SJSA1 (cell line): Measurements from ENCODE around the gene NPHP4. TPM values are rescaled to one million over a fixed set of nuclear protein-coding genes. Genes with fewer than 3 reads are reported as not detected.

Source experiments
- DNase-seq, 2 experiments: peaks; one replicate each; pipeline ENCODE4 v3.0.0-alpha.2; 2015 to 2020; ENCODE audit warnings: low spot score in 2 of 2, low read depth in 1 of 2
- H3K27ac ChIP-seq: fragments of 250-450 bp; sonication (Bioruptor Pico); 2 replicates; pipeline ENCODE4 v1.5.1; 2020; ENCODE audit warnings: mild to moderate bottlenecking, moderate library complexity
- H3K27me3 ChIP-seq: fragments of 250-450 bp; sonication (Bioruptor Pico); replicated peaks from 2 replicates; pipeline ENCODE4 v1.5.1; 2020; ENCODE audit warnings: mild to moderate bottlenecking, moderate library complexity
- H3K36me3 ChIP-seq: fragments of 250-450 bp; sonication (Bioruptor Pico); 2 replicates; pipeline ENCODE4 v1.5.1; 2020; ENCODE audit warnings: mild to moderate bottlenecking
- H3K4me1 ChIP-seq: fragments of 250-450 bp; sonication (Bioruptor Pico); replicated peaks from 2 replicates; pipeline ENCODE4 v1.6.1; 2021; ENCODE audit warnings: mild to moderate bottlenecking
- H3K4me3 ChIP-seq: fragments of 250-450 bp; sonication (Bioruptor Pico); 2 replicates; pipeline ENCODE4 v1.5.1; 2020; ENCODE audit warnings: mild to moderate bottlenecking
- H3K9me3 ChIP-seq: fragments of 250-450 bp; sonication (Bioruptor Pico); replicated peaks from 2 replicates; pipeline ENCODE4 v1.5.1; 2020; ENCODE audit warnings: mild to moderate bottlenecking
- total RNA-seq: library from RNA; depleted of rRNA; stranded (reverse); fragments of >200 nt; shearing (Covaris generic); gene quantifications from 2 replicates; pipeline ENCODE4 v1.2.3, GENCODE V29; 2014

The NPHP4 gene
- total RNA-seq, 1 experiment from 2014 or later, result 4.5 TPM

DNA sequence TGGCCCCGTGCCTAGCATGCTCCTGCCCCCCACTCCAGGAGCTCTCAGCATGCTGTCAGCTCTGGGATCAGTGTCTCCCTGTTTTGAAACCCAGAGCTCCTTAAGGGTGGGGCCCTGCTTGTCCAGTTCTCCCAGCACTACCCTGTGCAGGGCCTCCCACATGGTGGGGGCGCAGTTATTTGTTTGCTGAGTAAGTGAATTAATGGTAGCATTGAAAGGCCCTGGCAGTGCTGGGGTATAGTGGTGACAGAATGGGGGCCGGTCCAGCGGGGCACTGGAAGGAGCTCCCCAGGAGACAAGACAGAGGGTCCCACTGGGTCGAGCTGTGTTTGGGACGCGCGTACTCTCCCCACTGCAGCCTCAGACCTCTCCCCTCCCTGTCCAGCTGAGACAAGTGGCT, 99.9 kb downstream of the NPHP4 start:
- no peaks in the 10 kb centered on the region for H3K27me3 ChIP-seq
- peaks cover 16% of the 10 kb centered on the region for H3K4me1 ChIP-seq
- no peak overlapping the region for H3K27ac ChIP-seq
- H3K36me3 ChIP-seq, result no peaks in the 10 kb centered on the region
- H3K9me3 ChIP-seq, result no peaks in the 10 kb centered on the region
- no peak for DNase-seq
- H3K4me3 ChIP-seq, result no peak overlapping the region

- peak in 1 of 2 experiments; percentile 17 for DNase-seq
- H3K9me3 ChIP-seq, result no peaks in the 10 kb centered on the region
- no peaks in the 10 kb centered on the region for H3K27me3 ChIP-seq
- no peak overlapping the region for H3K27ac ChIP-seq
- H3K36me3 ChIP-seq, result no peaks in the 10 kb centered on the region
- peaks cover 16% of the 10 kb centered on the region for H3K4me1 ChIP-seq
- H3K4me3 ChIP-seq, result no peak overlapping the region
These were observed 100.5 kb downstream of the NPHP4 start for GRCh38 chr1:5891736-5892135.

- Histone ChIP-seq H3K36me3 (no peaks in the 10 kb centered on the region), H3K9me3 (no peaks in the 10 kb centered on the region), H3K4me1 (peaks cover 16% of the 10 kb centered on the region), H3K27me3 (no peaks in the 10 kb centered on the region), H3K27ac (no peak overlapping the region), H3K4me3 (no peak overlapping the region)
- no peak for DNase-seq
These were observed 101.1 kb downstream of the NPHP4 start for GRCh38 chr1:5891137-5891536.

GRCh38 chr1:5890346-5891106, 101.7 kb downstream of the NPHP4 start:
- Histone ChIP-seq H3K4me3 (no peak overlapping the region), H3K4me1 (peaks cover 16% of the 10 kb centered on the region), H3K27ac (no peak overlapping the region), H3K27me3 (no peaks in the 10 kb centered on the region), H3K9me3 (no peaks in the 10 kb centered on the region), H3K36me3 (no peaks in the 10 kb centered on the region)
- no peak for DNase-seq

DNA sequence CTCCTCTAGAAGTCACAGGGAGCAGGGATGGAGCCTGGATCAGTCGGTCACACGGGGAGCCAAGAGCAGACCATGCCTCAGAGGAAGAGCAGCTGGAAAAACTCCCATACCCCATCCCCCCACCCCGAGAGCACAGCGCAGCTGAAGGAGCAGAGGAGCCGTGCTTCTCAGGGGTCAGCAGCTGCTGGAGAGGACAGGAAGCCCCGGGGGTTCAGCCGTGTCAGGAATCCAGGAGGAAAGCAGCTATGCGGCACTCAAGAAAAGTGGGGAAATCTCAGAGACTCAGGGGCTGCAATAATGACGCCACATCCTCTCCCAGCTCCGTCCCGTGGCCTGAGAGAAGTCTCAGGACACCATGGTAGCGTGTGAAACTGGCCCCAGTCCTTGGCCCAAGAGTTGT, 102.3 kb downstream of the NPHP4 start:
- Histone ChIP-seq H3K9me3 (no peaks in the 10 kb centered on the region), H3K4me3 (no peak overlapping the region), H3K27ac (no peak overlapping the region), H3K27me3 (no peaks in the 10 kb centered on the region), H3K36me3 (no peaks in the 10 kb centered on the region), H3K4me1 (peaks cover 16% of the 10 kb centered on the region)
- DNase-seq, result no peak

GRCh38 chr1:5889462-5889861, 102.8 kb downstream of the NPHP4 start:
- no peak for DNase-seq

DNA sequence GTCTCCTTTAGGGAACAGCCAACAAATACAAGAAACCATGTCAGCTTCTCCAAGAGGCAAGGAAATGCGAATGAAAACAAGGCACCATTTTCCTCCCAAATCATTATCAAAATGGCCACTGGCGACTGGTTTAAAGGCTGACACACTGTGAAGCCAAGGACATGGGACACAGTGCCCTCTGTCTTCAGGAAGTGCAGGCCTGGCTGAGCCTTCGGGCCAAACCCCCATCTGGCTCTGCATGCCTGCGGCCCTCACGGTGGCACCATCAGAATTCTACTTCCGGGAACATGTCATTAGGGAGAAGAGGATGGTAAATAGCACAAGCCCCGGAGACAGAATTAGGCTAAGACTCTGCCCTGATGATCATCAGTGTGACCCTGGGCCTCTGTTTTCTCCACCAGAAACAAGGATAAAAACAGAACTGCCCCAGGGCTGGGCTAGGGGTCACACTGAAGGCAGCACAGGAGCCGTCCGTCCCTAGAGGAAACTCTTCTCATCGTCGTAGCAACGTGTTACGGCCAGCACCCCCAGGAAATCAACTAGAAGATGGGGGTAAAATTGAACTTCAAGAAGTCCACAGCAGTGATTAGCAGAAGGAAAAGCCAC, 103.5 kb downstream of the NPHP4 start:
- H3K9me3 ChIP-seq, result no peaks in the 10 kb centered on the region
- no peak overlapping the region for H3K27ac ChIP-seq
- H3K4me1 ChIP-seq, result peaks cover 16% of the 10 kb centered on the region
- H3K4me3 ChIP-seq, result no peak overlapping the region
- H3K27me3 ChIP-seq, result no peaks in the 10 kb centered on the region
- no peaks in the 10 kb centered on the region for H3K36me3 ChIP-seq
- no peak for DNase-seq

More at GRCh38 chr1:5889462-5889861, 102.8 kb downstream of the NPHP4 start:
- H3K9me3 ChIP-seq, result no peaks in the 10 kb centered on the region
- H3K4me1 ChIP-seq, result peaks cover 16% of the 10 kb centered on the region
- no peak overlapping the region for H3K4me3 ChIP-seq
- H3K27me3 ChIP-seq, result no peaks in the 10 kb centered on the region
- H3K27ac ChIP-seq, result no peak overlapping the region
- no peaks in the 10 kb centered on the region for H3K36me3 ChIP-seq

DNA sequence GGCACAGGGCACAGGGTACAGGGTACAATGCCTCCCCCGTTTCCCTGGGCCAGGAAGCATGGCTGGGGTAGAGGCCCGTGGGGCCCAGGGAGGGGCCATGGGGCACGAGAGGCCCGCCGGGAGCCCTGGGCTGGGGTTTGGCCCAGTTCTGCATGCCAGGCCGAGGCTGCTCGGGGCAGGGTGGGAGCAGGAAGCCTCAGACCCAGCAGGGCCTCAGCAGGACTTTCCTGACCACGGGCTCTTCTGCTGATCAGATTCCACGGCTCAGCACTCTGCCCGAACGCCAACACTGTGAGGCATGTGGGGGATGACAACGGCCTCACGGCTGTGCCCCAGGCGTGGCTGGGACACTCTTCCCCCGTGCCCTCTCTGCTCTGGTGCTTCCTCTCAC, 104.3 kb downstream of the NPHP4 start:
- no peak for DNase-seq
- Histone ChIP-seq H3K4me3 (no peak overlapping the region), H3K9me3 (no peaks in the 10 kb centered on the region), H3K27ac (no peak overlapping the region), H3K36me3 (no peaks in the 10 kb centered on the region), H3K4me1 (peaks cover 16% of the 10 kb centered on the region), H3K27me3 (no peaks in the 10 kb centered on the region)

GRCh38 chr1:5887349-5887970, 104.8 kb downstream of the NPHP4 start:
- no peaks in the 10 kb centered on the region for H3K27me3 ChIP-seq
- no peak for DNase-seq
- H3K4me3 ChIP-seq, result no peak overlapping the region
- H3K4me1 ChIP-seq, result peaks cover 14% of the 10 kb centered on the region
- no peak overlapping the region for H3K27ac ChIP-seq
- no peaks in the 10 kb centered on the region for H3K36me3 ChIP-seq
- H3K9me3 ChIP-seq, result no peaks in the 10 kb centered on the region

DNA sequence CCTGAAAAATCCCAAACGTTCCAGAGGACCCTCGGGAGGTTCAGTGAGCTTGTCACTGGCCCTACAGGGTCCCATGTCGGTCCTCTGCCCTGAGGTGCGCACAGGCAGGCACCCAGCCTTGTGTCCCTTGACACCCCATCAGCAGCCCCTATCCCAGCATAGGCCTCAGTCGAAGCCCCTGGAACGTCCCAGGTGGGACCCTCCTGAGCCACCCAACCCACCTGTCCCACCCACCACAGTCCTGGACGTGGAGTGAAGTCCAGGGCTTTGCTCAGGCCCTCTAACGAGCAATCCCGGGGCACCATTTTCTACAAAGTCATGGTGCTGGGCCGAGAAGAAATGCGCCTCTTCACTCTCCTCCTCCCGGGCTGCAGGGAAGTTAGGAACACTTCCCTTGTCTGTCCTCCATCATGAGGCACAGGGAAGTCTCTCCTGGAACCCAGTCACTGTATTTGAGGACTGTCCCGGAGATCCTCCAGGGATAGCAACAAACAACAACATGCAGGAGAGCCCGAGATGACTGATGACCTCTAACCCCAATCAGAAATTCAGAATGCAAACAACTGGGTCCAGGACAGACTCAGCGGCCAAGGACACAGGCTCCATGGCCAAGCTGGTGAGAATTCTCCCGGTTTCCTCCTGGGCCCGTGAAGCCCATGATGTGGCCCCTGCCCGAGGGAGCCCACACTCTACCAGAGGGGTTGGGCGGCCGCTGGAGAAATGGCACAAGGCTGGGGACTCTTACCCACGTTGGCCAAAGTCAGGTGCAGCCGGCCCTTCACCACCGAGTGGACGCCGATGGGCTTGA, 105.5 kb downstream of the NPHP4 start:
- no peak overlapping the region for H3K4me3 ChIP-seq
- no peaks in the 10 kb centered on the region for H3K36me3 ChIP-seq
- no peaks in the 10 kb centered on the region for H3K27me3 ChIP-seq
- no peak for DNase-seq
- H3K4me1 ChIP-seq, result peaks cover 7% of the 10 kb centered on the region
- H3K27ac ChIP-seq, result no peak overlapping the region
- no peaks in the 10 kb centered on the region for H3K9me3 ChIP-seq

DNA sequence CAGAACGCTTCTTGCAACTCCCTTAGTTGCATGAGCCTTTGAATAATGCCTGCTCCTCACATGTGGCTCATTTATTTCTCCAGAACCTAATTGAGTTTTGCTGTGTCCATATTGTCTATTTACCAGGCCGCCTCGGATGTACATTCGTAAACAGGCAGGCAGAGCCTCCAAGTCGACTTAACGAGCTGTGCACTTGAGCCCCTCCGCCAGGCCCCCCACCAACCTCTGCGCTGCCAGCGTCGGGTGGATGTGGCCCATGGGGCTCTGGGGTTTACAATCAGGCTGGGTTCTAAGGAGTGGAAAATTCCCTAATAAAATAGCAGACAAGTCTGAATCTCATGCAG, 106.1 kb downstream of the NPHP4 start:
- DNase-seq, result no peak
- Histone ChIP-seq H3K27me3 (no peaks in the 10 kb centered on the region), H3K4me1 (peaks cover under 1% of the 10 kb centered on the region; the same call in 1 of the 2 replicates), H3K4me3 (no peak overlapping the region), H3K36me3 (no peaks in the 10 kb centered on the region), H3K9me3 (no peaks in the 10 kb centered on the region), H3K27ac (no peak overlapping the region)

GRCh38 chr1:5885471-5886139, 106.6 kb downstream of the NPHP4 start:
- Histone ChIP-seq H3K27me3 (no peaks in the 10 kb centered on the region), H3K36me3 (no peaks in the 10 kb centered on the region), H3K27ac (no peak overlapping the region), H3K4me3 (no peak overlapping the region), H3K9me3 (no peaks in the 10 kb centered on the region), H3K4me1 (no peaks in the 10 kb centered on the region)
- DNase-seq, result no peak

GRCh38 chr1:5884110-5884509, 108.1 kb downstream of the NPHP4 start:
- no peaks in the 10 kb centered on the region for H3K4me1 ChIP-seq
- H3K27ac ChIP-seq, result no peak overlapping the region
- no peak for DNase-seq
- H3K9me3 ChIP-seq, result no peaks in the 10 kb centered on the region
- H3K36me3 ChIP-seq, result peaks cover 2% of the 10 kb centered on the region; the same call in 1 of the 2 replicates
- no peaks in the 10 kb centered on the region for H3K27me3 ChIP-seq
- no peak overlapping the region for H3K4me3 ChIP-seq
